Erythroblast (primary cell): ENCODE data around the gene CDYL2.

Experiments used
- GATA1 ChIP-seq: IDR thresholded peaks from 2 replicates; pipeline ENCODE4 v1.6.1; 2011; ENCODE audit warnings: low read depth, mild to moderate bottlenecking, control low read depth, low read length, moderate library complexity
- POLR2A ChIP-seq: IDR thresholded peaks from 2 replicates; pipeline ENCODE4 v1.6.1; 2011; ENCODE audit warnings: mild to moderate bottlenecking, low read length

- TF ChIP-seq POLR2A (no peak), GATA1 (no peak)
Observed at GRCh38 chr16:80718480-80719220, 85.7 kb downstream of the CDYL2 start.
